HG02759 (cell line): ENCODE data around the gene COL6A2.
"Not testable (repeated sequence)": the region's sequence is repeated elsewhere in the genome, so short reads cannot be mapped to it uniquely, and the experiment has no call there.

Experiments
- ATAC-seq: cut with Tn5 transposase; IDR thresholded peaks from one replicate; pipeline ENCODE4 v1.9.1; 2021; ENCODE audit warnings: mild to moderate bottlenecking, moderate library complexity; ENCODE audit not compliant: unreplicated experiment

The COL6A2 gene

GRCh38 chr21:46097336-46098293 is at the start of gene COL6A2:
Gene COL6A2 (plus strand): TSS chr21:46098112.
- no peak for ATAC-seq

GRCh38 chr21:46048926-46049889 is 48.7 kb upstream of the COL6A2 start:
- ATAC-seq, result no peak

GRCh38 chr21:46049890-46050667 is 47.8 kb upstream of the COL6A2 start:
- ATAC-seq, result no peak

GRCh38 chr21:46050668-46051378 is 47.1 kb upstream of the COL6A2 start:
- no peak for ATAC-seq

GRCh38 chr21:46051379-46051770 is 46.5 kb upstream of the COL6A2 start:
- ATAC-seq, result no peak

- ATAC-seq, result no peak
These were observed 45.9 kb upstream of the COL6A2 start for GRCh38 chr21:46051821-46052675.

- no peak for ATAC-seq
These were observed 44.9 kb upstream of the COL6A2 start for GRCh38 chr21:46052703-46053651.

GRCh38 chr21:46054031-46054430 is 43.9 kb upstream of the COL6A2 start:
- ATAC-seq, result no peak

- ATAC-seq, result no peak
These were observed 43.4 kb upstream of the COL6A2 start for GRCh38 chr21:46054451-46054881.

GRCh38 chr21:46055863-46056281 is 42.0 kb upstream of the COL6A2 start:
- no peak for ATAC-seq

GRCh38 chr21:46056450-46056903 is 41.4 kb upstream of the COL6A2 start:
- no peak for ATAC-seq

- ATAC-seq, result no peak
These were observed 40.7 kb upstream of the COL6A2 start for GRCh38 chr21:46057111-46057709.

- ATAC-seq, result no peak
These were observed 40.1 kb upstream of the COL6A2 start for GRCh38 chr21:46057710-46058241.

GRCh38 chr21:46058431-46059145 is 39.3 kb upstream of the COL6A2 start:
- no peak for ATAC-seq

GRCh38 chr21:46059195-46059594 is 38.7 kb upstream of the COL6A2 start:
- ATAC-seq, result no peak

GRCh38 chr21:46059711-46060455 is 38.0 kb upstream of the COL6A2 start:
- not testable (repeated sequence) for ATAC-seq
